SK-N-SH treated with all-trans-retinoic acid at 6 μM for 48 hours (cell line): ENCODE measurements around the gene SEMA5B.

ENCODE experiments used
- BACH2 ChIP-seq: fragments of 250-450 bp; sonication (Bioruptor Pico); IDR thresholded peaks from 2 replicates; pipeline ENCODE4 v1.9.0; 2021; ENCODE audit warnings: mild to moderate bottlenecking, borderline replicate concordance
- ESRRG ChIP-seq: fragments of 250-450 bp; sonication (Bioruptor Pico); IDR thresholded peaks from 2 replicates; pipeline ENCODE4 v1.6.1; 2021; ENCODE audit warnings: mild to moderate bottlenecking
- GLIS3 ChIP-seq: fragments of 250-450 bp; sonication (Bioruptor Pico); IDR thresholded peaks from 2 replicates; pipeline ENCODE4 v1.5.0; 2020; ENCODE audit warnings: mild to moderate bottlenecking, moderate library complexity
- TOX ChIP-seq: fragments of 250-450 bp; sonication (Bioruptor Pico); IDR thresholded peaks from 2 replicates; pipeline ENCODE4 v1.8.0; 2021; ENCODE audit warnings: mild to moderate bottlenecking, moderate library complexity, borderline replicate concordance

- TF ChIP-seq ESRRG (CRISPR knock-in tag), result no peak
- no peak for TF ChIP-seq GLIS3 (CRISPR knock-in tag)
- TF ChIP-seq TOX (CRISPR knock-in tag), result no peak
- no peak for TF ChIP-seq BACH2 (CRISPR knock-in tag)
Observed at GRCh38 chr3:122992676-122993075, 34.9 kb downstream of the SEMA5B start.
